GM18508 (cell line): Measurements from ENCODE around the gene ZSCAN25.
"Not testable (repeated sequence)": the region's sequence is repeated elsewhere in the genome, so short reads cannot be mapped to it uniquely, and the experiment has no call there.

Experiments
- ATAC-seq: cut with Tn5 transposase; IDR thresholded peaks from one replicate; pipeline ENCODE4 v1.9.1; 2021; ENCODE audit warnings: moderate number of reproducible peaks; ENCODE audit not compliant: insufficient read depth, unreplicated experiment

Gene ZSCAN25

DNA sequence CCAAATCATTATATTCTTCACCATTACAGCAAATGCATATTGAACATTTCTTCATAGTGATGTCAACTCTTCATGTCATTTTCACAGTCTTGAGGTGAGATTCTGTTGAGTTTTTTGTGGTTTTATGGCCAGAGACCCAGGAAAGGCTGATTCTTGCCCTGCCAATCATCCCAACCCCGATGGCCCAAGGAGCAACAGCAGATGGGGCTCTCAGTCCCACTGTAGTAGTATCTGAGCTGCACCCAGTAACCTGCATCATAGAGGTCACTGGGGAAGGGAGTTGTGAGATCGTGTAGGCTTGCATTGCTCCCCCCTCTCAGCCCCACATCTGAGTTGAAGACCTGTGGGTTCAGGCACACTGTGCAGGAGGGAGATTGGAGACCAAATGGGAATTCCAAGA, 26.7 kb downstream of the ZSCAN25 start:
- no peak for ATAC-seq

DNA sequence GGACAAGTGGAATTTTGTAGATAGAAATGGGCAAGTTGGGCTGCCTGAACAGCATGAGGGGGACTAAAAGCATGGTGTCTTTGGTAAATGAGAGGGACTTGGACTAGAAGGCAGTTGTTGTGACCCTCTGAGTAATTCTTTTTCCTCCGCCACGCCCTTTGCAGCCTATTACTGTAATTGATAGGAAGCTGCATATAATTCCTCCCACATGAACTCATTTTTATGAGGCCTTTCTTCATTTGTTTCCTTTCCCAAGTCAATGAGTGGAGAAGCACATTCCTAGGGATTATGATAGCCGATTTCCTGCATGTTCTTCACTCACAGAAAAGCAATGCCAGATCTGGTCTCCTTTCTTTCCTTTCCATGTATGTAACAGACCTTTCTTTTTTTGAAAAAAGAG, 27.7 kb downstream of the ZSCAN25 start:
- ATAC-seq, result no peak

DNA sequence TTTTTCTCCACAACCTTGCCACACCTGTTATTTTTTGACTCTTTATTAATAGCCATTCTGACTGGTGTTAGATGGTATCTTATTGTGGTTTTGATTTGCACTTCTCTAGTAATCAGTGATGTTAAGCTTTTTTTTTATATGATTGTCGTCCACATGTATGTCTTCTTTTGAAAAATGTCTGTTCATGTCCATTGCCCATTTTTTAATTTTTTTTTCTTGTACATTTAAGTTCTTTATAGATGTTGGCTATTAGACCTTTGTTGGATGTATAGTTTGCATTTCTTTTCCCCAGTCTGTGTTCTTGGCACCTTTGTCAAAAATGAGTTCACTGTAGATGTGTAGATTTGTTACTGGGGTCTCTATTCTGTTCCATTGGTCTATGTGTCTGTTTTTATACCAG, 28.8 kb downstream of the ZSCAN25 start:
- ATAC-seq, result no peak

DNA sequence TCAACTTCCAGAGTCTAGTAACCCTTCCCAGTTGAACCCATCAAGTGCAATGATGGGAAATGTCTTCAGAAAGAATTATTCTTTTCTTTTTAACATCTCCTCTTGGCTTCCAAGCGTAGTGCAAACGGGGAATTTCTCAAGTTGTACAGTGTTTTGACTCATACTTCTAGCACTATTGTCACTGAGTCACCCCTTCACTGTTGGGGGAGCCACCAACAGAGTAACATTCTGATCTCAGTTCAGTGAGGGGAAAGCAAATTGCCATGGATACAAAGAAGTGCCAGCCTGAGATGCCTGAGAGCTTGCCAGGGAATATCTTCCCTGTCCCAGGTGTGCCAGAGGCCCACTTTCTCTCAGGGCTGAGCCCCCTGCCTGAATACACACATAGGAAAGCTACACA, 32.1 kb downstream of the ZSCAN25 start:
- no peak for ATAC-seq

DNA sequence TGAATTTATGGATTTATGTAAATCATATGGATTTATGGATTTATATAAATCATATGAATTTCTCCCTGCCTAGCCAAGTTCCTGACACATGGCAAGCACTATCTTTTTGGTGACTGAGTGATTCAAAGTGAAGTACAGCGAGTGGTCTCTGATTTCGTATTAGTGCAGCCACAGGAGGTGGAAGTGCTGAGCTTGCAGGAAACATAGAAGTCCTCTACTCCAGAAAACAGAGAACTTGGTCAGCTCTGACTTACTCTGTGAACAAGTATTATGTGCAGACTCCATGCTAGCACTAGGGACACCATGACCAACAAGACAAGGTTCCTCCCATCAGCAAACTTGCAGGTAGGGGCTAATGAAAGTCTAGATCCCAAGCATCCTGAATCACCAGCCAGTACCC, 34.5 kb downstream of the ZSCAN25 start:
- ATAC-seq, result no peak

DNA sequence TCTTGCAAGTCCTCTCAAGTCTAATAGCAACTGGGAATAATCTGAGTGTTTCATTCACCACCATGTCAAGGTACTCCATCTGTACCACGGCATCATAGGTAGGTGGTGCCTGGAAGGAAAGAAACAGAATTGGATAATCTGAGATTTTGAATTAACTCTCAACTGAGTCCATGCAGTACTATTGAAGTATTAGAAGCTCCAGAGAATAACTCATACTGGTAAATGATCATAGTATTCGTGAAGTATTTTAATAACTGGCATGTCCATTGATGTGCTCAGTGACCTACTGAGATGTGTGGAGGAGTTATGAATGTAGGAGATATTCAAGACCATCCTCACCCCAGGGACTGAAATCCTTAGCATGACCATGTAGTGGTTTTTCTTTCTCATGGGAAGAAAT, 35.9 kb downstream of the ZSCAN25 start:
- ATAC-seq, result no peak

DNA sequence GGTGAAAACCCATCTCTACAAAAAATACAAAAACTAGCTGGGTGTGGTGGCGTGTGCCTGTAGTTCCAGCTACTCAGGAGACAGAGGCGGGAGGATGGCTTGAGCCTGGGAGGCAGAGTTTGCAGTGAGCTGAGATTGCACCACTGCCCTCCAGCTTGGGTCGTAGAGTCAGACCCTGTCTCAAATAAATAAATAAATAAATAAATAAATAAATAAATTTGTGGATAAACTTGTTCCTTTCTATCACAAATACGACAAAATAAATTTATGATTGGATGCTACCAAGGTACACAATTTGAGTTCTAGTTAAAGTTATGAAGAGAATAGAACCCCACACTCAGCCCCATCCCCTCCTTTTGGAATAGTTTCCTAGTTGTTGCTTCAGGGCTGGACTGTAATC, 36.5 kb downstream of the ZSCAN25 start:
- not testable (repeated sequence) for ATAC-seq

DNA sequence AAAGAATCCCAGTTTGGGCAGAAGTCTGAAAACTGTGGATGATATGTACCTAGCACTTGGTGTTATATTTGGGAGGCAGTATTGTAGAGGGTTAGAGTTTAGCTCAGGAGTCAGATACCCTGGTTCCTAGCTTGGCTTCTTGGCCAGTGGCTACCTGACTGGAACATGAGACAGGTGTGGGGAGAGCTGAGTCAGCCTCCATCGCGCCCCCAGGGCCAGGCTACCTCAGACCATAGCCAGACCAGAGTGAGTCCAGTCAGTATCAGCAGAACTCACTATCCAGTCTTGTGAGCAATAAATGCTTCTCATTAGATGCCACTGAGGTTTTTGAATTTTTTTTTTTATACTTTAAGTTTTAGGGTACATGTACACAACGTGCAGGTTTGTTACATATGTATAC, 37.0 kb downstream of the ZSCAN25 start:
- ATAC-seq, result no peak

DNA sequence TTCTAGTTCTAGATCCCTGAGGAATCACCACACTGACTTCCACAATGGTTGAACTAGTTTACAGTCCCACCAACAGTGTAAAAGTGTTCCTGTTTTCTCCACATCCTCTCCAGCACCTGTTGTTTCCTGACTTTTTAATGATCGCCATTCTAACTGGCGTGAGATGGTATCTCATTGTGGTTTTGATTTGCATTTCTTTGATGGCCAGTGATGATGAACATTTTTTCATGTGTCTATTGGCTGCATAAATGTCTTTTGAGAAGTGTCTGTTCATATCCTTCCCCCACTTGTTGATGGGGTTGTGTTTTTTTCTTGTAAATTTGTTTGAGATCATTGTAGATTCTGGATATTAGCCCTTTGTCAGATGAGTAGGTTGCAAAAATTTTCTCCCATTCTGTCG, 37.9 kb downstream of the ZSCAN25 start:
- not testable (repeated sequence) for ATAC-seq

DNA sequence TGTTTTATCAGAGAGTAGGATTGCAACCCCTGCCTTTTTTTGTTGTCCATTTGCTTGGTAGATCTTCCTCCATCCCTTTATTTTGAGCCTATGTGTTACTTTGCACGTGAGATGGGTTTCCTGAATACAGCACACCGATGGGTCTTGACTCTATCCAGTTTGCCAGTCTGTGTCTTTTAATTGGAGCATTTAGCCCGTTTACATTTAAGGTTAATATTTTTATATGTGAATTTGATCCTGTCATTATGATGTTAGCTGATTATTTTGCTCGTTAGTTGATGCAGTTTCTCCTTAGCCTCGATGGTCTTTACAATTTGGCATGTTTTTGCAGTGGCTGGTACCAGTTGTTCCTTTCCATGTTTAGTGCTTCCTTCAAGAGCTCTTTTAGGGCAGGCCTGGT, 41.1 kb downstream of the ZSCAN25 start:
- ATAC-seq, result not testable (repeated sequence)

DNA sequence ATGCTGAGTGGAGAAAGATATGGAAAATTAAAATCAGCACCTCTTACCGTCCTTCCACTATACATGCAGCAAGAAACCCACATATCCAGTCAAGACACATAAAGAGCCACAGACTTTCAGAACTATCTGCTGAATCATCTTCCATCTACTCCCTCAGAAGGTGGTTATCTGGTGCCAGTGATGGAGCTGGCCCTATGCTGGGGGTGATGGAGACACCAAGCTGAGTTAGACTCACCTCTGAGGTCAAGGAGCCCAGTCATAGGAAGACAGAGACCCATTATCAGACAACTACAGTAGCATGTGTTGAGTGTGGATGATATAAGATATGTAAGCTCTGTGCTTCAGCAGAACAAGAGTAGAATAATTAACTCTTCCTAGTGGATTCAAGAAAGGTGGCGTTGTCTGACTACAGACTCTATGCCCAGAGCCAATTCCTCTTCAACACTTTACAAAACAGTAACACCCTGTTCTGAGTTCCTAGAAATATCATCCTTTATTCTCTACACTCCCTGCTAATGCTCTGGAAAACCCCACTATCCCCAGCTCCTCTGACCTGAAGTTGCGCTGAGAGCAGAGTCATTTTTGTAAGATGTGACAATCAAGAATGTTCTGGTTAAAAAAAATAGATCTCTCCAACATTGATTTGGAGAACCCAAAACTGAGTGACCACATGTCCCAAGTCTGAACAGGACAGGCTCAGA, 48.7 kb downstream of the ZSCAN25 start:
- ATAC-seq, result no peak

DNA sequence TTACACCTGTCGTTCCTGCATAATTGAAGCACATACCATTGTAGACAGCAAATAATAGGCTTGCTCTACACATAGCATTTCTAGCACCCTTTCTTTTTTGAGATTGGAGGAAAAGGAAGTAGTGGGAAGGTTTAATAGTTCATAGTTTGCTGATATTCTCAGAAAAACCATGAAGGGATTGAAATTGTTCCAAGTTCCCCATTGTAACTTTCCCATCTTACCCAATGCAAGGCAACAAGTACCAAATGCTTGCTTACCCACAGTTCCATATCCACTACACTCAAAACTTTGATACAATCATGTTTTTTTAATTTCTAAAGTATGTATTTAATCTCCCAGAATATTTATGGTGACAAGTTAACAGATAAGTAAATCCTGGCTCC, 49.3 kb downstream of the ZSCAN25 start:
- ATAC-seq, result no peak

DNA sequence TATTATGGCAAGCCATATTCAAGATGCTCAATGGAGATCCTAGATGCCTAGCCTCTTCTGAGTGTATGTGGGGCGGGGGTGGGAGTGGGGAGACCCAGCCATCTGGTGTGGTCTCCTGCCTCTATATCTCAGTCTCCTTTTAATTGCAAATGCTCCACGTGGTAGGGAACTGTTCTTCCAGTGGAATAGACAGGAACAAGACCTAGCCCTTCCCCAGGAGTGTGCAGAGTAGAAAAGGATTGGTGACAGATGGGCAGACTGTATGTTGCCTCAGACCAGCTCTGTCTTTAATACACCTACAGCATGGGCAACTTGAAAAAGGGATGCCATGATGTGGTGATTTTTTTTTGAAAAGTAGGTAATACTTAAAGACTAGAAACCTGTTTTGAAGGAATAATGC, 50.4 kb downstream of the ZSCAN25 start:
- ATAC-seq, result no peak

DNA sequence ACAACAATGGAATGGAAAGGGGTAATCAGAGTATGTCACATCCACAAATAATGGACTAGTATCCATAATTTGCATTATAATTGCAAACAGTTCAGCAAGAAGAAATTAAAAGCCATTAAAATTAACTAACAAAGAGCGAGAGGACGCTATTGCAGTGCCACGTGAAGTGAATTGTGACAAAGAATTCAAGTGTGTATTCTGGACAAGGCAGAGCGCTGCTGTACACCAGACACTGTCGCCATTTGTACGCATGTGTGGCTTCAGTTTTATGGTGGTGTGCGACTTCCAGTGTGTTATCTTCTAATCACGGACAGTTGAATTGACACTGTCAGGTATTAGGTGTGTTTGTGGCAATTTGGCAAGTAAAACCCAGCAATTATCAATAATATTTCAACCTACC, 51.8 kb downstream of the ZSCAN25 start:
- no peak for ATAC-seq

DNA sequence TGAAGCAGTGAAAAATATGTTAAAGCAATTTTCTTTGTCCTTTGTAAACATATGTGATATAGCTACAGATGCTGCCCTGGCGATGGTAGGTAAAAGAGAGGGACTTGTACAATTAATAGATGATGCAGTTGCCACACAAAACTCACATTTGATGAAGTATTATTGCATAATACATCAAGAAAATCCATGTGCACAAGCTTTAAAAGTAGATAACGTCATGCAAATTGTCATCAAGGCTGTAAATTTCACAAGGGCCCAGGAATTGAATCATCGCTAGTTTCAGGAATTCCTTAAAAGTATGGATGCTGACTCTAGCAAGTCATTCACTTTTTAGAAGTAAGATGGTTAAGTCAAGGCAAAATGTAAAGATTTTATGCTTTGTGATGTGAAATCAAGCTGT, 53.0 kb downstream of the ZSCAN25 start:
- ATAC-seq, result no peak

DNA sequence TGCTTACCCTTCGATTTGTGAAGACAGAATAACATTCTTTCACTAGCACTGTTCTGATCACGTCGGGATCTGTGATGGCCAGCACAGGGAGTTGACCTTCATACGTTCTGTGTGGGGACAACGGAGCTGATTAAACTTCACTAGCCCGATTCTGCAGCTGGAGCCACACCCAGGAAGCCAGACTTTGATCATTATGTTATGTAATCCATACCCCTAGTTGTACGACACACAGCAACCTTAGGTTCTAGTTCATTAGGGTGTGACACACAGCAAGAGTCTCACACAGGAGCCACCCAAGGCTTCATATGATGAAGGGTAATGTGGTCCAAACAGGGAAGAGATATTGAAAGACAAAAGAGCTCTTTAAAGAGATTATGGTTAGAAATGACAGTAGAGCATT, 55.8 kb downstream of the ZSCAN25 start:
- ATAC-seq, result no peak

DNA sequence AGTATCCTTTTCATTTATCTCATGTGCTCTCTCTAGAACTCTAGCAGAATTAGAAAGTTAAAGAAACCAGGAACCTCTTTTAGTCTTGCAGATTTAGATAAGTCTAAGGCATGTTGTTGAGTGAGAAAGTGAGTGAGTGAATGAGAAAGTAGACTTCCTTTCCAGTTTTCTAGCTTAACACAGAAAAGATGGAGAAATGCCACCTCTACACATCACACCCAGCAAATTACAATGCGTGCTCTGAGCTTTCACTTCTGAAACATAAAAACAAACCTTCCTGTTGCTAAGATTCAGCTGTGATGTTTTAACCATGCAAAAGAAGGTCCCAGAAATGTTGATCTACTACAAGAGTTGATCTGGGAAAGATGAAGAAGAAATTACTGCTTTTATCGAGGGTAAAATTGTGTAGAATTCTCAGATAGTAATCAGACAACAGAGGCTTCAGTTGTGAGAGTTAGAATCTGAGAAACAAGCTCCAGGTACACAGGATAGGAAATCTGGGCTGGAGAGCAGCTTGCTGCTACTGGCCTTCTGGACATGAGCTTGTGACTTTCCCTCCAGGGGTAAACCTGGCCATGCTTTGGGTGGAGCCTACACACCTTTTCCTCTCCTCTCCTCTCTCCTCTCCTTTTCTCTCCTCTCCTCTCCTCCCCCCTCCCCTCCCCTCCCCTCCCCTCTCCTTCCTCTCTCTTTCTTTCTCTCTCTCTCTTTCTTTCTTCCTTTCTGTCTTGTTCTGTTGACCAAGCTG, 58.4 kb downstream of the ZSCAN25 start:
- no peak for ATAC-seq

DNA sequence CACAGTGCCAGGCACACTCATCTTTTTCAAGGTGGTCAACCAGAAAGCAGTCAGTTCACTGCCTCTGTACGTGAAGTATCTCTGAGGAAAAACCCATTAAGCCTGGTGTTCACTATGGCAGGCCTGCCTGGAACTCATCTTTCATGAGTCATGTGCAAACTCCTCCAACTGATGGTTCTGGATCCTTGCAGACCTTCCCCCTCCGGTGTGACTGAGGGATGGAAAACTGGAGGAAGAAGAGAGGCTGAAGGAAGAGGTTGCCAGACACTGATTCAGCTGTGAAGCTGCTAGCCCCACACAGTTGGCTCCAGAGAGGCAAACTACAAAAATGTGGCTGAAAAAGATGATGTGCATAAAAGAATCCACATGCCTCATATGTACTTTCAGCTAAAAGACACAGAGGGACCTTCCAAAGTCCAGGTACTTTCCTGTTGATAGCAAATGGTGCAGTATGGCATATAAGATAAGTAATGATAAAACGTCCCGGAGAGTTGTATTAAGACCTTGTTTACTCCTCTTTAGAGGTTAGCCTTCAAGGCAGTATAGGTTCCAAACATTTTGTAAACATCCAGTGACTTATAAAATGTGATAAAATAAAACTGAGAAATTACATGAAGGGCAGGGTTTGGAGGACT, 60.4 kb downstream of the ZSCAN25 start:
- no peak for ATAC-seq

DNA sequence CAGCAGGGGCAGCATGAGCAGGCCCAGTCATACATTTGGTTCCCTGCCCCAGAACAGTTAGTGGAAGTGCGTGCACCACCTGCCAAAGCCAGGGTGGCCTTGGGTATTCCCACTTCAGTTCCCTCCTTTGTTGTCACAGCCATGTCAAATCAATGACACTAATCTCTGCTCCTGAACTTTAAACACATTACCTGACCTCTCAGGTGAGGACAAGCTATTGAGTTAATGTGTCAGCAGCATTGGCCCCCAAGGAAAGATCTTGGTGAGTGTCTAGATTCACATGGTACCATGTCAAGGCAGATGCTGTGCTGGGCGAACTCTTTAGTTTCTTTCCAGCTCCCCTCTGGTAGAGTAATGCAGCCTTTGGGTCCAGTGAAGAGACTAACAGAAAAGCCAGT, 60.9 kb downstream of the ZSCAN25 start:
- ATAC-seq, result no peak

DNA sequence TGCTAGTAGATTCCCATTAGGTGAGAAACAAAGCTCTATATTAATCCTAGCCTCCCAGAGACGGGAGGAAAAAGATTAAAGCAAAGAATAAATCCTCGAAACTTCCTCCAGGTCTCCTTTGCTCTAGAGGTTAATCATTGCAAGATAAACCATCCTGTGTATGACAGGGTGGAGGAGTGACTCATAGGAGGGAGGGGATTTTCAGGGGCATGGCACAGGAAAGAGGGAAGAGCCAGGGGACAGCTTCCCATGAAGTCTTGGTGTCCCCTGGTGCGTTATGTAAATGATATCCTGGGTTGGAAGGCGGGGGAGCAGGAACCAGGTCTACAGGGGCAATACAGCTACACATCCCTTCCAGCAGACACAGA, 62.3 kb downstream of the ZSCAN25 start:
- ATAC-seq, result no peak

DNA sequence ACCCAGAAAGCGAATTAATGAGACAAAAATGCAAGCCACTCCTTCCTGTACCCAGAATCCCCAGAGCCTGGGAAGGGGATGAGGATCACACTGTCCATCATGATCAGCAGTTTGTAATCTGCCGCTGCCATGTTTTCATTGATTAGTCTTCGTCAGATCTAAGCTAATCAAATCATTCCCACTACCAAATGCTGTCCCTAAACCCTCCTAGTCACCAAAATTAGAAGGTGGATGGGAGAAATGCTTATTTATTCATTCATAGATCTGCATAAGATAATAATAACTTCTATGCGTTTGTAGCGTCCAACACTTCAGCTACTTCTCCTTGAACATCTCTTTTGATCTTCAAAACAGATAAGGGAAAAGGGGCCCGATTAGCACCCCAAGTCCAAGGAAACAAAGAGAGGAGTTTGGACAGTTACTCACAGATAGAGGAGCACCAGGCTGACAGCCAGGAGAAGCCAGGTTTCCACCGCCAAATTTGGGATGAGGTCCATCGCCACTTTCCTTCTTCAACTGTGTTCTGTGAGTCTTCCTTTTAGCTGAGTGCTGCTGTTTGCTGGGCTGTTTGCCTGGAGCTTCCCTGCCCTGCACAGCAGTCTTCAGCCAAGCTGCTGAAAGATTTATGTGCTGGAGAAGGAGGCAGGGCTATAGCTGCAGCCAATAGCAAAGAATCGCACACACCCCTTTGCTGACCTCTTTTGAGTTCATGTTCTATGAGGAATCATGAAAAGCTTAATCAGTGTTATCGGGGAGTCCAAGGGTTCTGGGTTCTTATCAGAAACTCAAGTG, 62.9 kb downstream of the ZSCAN25 start, which contains the start of gene CYP3A5:
CYP3A5 (minus strand) TSS at position 597 of the 792 bp plus-strand sequence; CDS start at position 497, 100 bp downstream.
- ATAC-seq, result no peak
